ENCODE results near the gene SARM1.

The SARM1 gene

GRCh38 chr17:28369684-28370034, 1.8 kb upstream of the SARM1 start:
- no peak for DNase-seq

GRCh38 chr17:28370035-28370743, 1.3 kb upstream of the SARM1 start, which contains the start of gene VTN:
TSS of gene VTN (minus strand) at chr17:28370307. CDS start at chr17:28370203, 104 bp downstream.
- peak; percentile 47 to 54 (median 52) for DNase-seq

- DNase-seq, result no peak
These were observed 770 bp upstream of the SARM1 start for GRCh38 chr17:28370744-28371103.

- DNase-seq, result no peak
These were observed 880 bp downstream of the SARM1 start for GRCh38 chr17:28372203-28372944.

- DNase-seq, result no peak
These were observed 1.4 kb downstream of the SARM1 start for GRCh38 chr17:28372945-28373274.

- DNase-seq, result peak; percentile 60 to 66 (median 63)
These were observed 8.6 kb downstream of the SARM1 start for GRCh38 chr17:28379814-28380801.

GRCh38 chr17:28381141-28381825, 9.8 kb downstream of the SARM1 start:
- peak; percentile 52 to 68 (median 61) for DNase-seq

- DNase-seq, result peak; percentile 62 to 77 (median 63)
These were observed 13.0 kb downstream of the SARM1 start for GRCh38 chr17:28384281-28385036.

GRCh38 chr17:28385037-28385400, 13.5 kb downstream of the SARM1 start:
- no peak for DNase-seq

GRCh38 chr17:28385406-28385805, 13.9 kb downstream of the SARM1 start:
- no peak for DNase-seq

- no peak for DNase-seq
These were observed 14.9 kb downstream of the SARM1 start for GRCh38 chr17:28386391-28386790.

- no peak for DNase-seq
These were observed 16.6 kb downstream of the SARM1 start for GRCh38 chr17:28388106-28388505.

GRCh38 chr17:28390141-28390540, 18.6 kb downstream of the SARM1 start:
- DNase-seq, result no peak

GRCh38 chr17:28390563-28390962, 19.1 kb downstream of the SARM1 start:
- DNase-seq, result no peak

- no peak for DNase-seq
These were observed 19.5 kb downstream of the SARM1 start for GRCh38 chr17:28390984-28391383.

GRCh38 chr17:28391401-28391800, 19.9 kb downstream of the SARM1 start:
- DNase-seq, result no peak

GRCh38 chr17:28392491-28392890, 21.0 kb downstream of the SARM1 start:
- DNase-seq, result no peak

- peak in 1 of 3 donors; percentile 32 for DNase-seq
These were observed 23.0 kb downstream of the SARM1 start for GRCh38 chr17:28394337-28395116.

- DNase-seq, result no peak
These were observed 23.9 kb downstream of the SARM1 start for GRCh38 chr17:28395426-28395825.

GRCh38 chr17:28395968-28396367, 24.5 kb downstream of the SARM1 start:
- no peak for DNase-seq

- DNase-seq, result peak in 1 of 3 donors; percentile 25
These were observed 25.2 kb downstream of the SARM1 start for GRCh38 chr17:28396635-28397239.

Measured in suppressor macrophage treated with lipopolysaccharide for 1 hour (primary cell).